GM12878 (cell line): ENCODE measurements around the gene ADGRL2. TPM values are rescaled to one million over a fixed set of nuclear protein-coding genes. Genes with fewer than 3 reads are reported as not detected.

Source experiments
- ATAC-seq: fragments of 200-7000 bp; cut with Tn5 transposase; 3 replicates; pipeline ENCODE4 v1.9.1; 2020; ENCODE audit warnings: mild to moderate bottlenecking, moderate library complexity
- BruUV-seq: library from RNA; stranded (reverse); fragments of 400-500 nt; replicated peaks from 2 replicates; lab custom pipeline; 2021; lab: Mats Ljungman, UMichigan
- CTCF ChIA-PET: fragments of 300-600 bp; sonication (Branson Sonifier 250); formaldehyde crosslinking; extraction: SDS; loops from one replicate; lab custom pipeline; 2021; ENCODE audit warnings: inconsistent platforms; lab: Yijun Ruan, JAX
- POLR2A ChIA-PET: fragments of 350-600 bp; formaldehyde crosslinking; extraction: SDS; loops from one replicate; lab custom pipeline; 2021; ENCODE audit warnings: inconsistent platforms; lab: Charles Lee
- RAD21 ChIA-PET: fragments of 300-600 bp; sonication (Branson Sonifier 250); formaldehyde crosslinking; loops from one replicate; lab custom pipeline; 2023; ENCODE audit warnings: antibody characterized with exemption; ENCODE audit not compliant: unreplicated experiment; lab: Charles Lee
- SMC1A ChIA-PET: fragments of 300-600 bp; sonication (Branson Sonifier 250); formaldehyde crosslinking; loops from one replicate; lab custom pipeline; 2023; ENCODE audit not compliant: unreplicated experiment, uncharacterized antibody; lab: Charles Lee
- DNase-seq: peaks from one replicate; pipeline ENCODE4 v3.0.0-alpha.2; 2011; ENCODE audit warnings: low read depth, low spot score
- FAIRE-seq: peaks from 3 replicates; lab custom pipeline; 2011; peaks lifted over from hg19 to GRCh38; lab: Jason Lieb, UNC
- H2AFZ ChIP-seq: 2 replicates; pipeline ENCODE4 v1.6.0; 2011; ENCODE audit warnings: low read depth, low read length, control low read depth; ENCODE audit not compliant: control insufficient read depth
- H3K27ac ChIP-seq: 2 replicates; pipeline ENCODE4 v1.5.1; 2011; ENCODE audit warnings: control low read depth; ENCODE audit not compliant: control insufficient read depth, insufficient read depth
- H3K27me3 ChIP-seq, 2 experiments: replicated peaks in 1 of 2; 2 replicates each; pipeline versions ENCODE4 v1.6.0 to v1.6.1; 2011; ENCODE audit warnings: low read length in 1 of 2; ENCODE audit not compliant: control insufficient read depth in 2 of 2, insufficient read depth in 2 of 2
- H3K36me3 ChIP-seq, 2 experiments: 2 replicates each; pipeline ENCODE4 v1.5.1; 2011; ENCODE audit warnings: low read length in 1 of 2; ENCODE audit not compliant: control insufficient read depth in 2 of 2, insufficient read depth in 2 of 2
- H3K4me1 ChIP-seq: 2 replicates; pipeline ENCODE4 v1.6.1; 2011; ENCODE audit warnings: mild to moderate bottlenecking, low read length, moderate library complexity, mixed read lengths; ENCODE audit not compliant: control insufficient read depth, insufficient read depth
- H3K4me2 ChIP-seq: 2 replicates; pipeline ENCODE4 v1.6.0; 2011; ENCODE audit warnings: control low read depth; ENCODE audit not compliant: control insufficient read depth, insufficient read depth
- H3K4me3 ChIP-seq: fragments of 200-600 bp; sonication (generic); 2 replicates; pipeline ENCODE4 v1.5.1; 2016
- H3K79me2 ChIP-seq: 2 replicates; pipeline ENCODE4 v1.6.0; 2011; ENCODE audit warnings: low read length; ENCODE audit not compliant: control insufficient read depth, insufficient read depth
- H3K9ac ChIP-seq: 2 replicates; pipeline ENCODE4 v1.8.0; 2011; ENCODE audit warnings: low read length, control low read depth, mixed read lengths; ENCODE audit not compliant: control insufficient read depth, insufficient read depth
- H3K9me3 ChIP-seq: replicated peaks from 3 replicates; pipeline ENCODE4 v1.5.1; 2011; ENCODE audit warnings: mild to moderate bottlenecking, low read length; ENCODE audit not compliant: control insufficient read depth, insufficient read depth
- H4K20me1 ChIP-seq: 2 replicates; pipeline ENCODE4 v1.6.0; 2011; ENCODE audit not compliant: control insufficient read depth, insufficient read depth
- CHD2 ChIP-seq: IDR thresholded peaks from 2 replicates; pipeline ENCODE4 v1.6.1; 2011; ENCODE audit warnings: low read depth, low read length, improper control_type of control experiment, borderline replicate concordance
- CHD4 ChIP-seq: fragments of 200-600 bp; sonication (generic); IDR thresholded peaks from 2 replicates; pipeline ENCODE4 v1.6.1; 2016; ENCODE audit warnings: mild to moderate bottlenecking
- DPF2 ChIP-seq: fragments of 450-650 bp; IDR thresholded peaks from 2 replicates; pipeline ENCODE4 v1.6.1; 2017; ENCODE audit warnings: mild to moderate bottlenecking
- MTA2 ChIP-seq: fragments of 450-650 bp; IDR thresholded peaks from 2 replicates; pipeline ENCODE4 v1.6.1; 2016; ENCODE audit warnings: low read depth, mild to moderate bottlenecking, moderate library complexity
- NR2F1 ChIP-seq: fragments of 450-650 bp; conservative IDR thresholded peaks from 2 replicates; pipeline ENCODE4 v1.6.1; 2017; ENCODE audit warnings: mild to moderate bottlenecking
- PBX3 ChIP-seq: IDR thresholded peaks from 2 replicates; pipeline ENCODE4 v1.6.1; 2011; ENCODE audit warnings: mild to moderate bottlenecking, low read depth, low read length, moderate library complexity; ENCODE audit not compliant: insufficient replicate concordance
- SKIL ChIP-seq: fragments of 450-650 bp; IDR thresholded peaks from 2 replicates; pipeline ENCODE4 v1.6.1; 2017; ENCODE audit warnings: mild to moderate bottlenecking, low read depth, inconsistent platforms; ENCODE audit not compliant: poor library complexity, severe bottlenecking
- SPI1 ChIP-seq: IDR thresholded peaks from 2 replicates; pipeline ENCODE4 v1.6.1; 2011; ENCODE audit warnings: low read depth, mild to moderate bottlenecking, low read length, moderate library complexity, borderline replicate concordance; ENCODE audit not compliant: insufficient read depth
- YY1 ChIP-seq: IDR thresholded peaks from 2 replicates; pipeline ENCODE4 v1.6.1; 2011; ENCODE audit warnings: low read depth, mild to moderate bottlenecking, low read length
- ZBTB11 ChIP-seq: fragments of 450-650 bp; formaldehyde crosslinking; IDR thresholded peaks from 2 replicates; pipeline ENCODE4 v1.5.0; 2022; ENCODE audit warnings: mild to moderate bottlenecking, missing genetic modification characterization
- WGBS: methylation state at CpG from one replicate; pipeline ENCODE4 v1.1.6; 2016; ENCODE audit warnings: low lambda C conversion rate; ENCODE audit not compliant: insufficient replicate concordance, insufficient coverage; ENCODE audit errors: missing lambda C conversion rate; 5-methylcytosine and 5-hydroxymethylcytosine counted together
- in situ Hi-C: fragments of 300-500 bp; cut with MboI; formaldehyde crosslinking; loops from 9 replicates; pipeline ENCODE4 v1.14.3; 2018; ENCODE audit warnings: mixed read lengths
- intact Hi-C: fragments of 100-400 bp; cut with micrococcal nuclease; formaldehyde crosslinking; loops from one replicate; pipeline ENCODE4 v1.14.2; 2022; ENCODE audit not compliant: unreplicated experiment
- polyA plus RNA-seq, 11 experiments: library from polyadenylated mRNA; depleted of rRNA in 4 of 11; unstranded in 6 of 11; stranded (reverse) in 5 of 11; fragments of >200 nt; fragmentation: Nextera tagmentation in 4 of 11; fragmentation: Illumina TruSeq in 1 of 11; extraction: Ambion mirVana in 4 of 11; extraction: Trizol in 1 of 11; gene quantifications; 1 replicate in 1 of 11; 2 replicates in 10 of 11; pipeline versions ENCODE4 v1.2.1 to v1.2.3, GENCODE V29; 2011 to 2016; ENCODE audit warnings: inconsistent platforms in 2 of 11, missing spikeins in 2 of 11, low read depth in 1 of 11
- total RNA-seq, 4 experiments: library from RNA; depleted of rRNA in 3 of 4; stranded (reverse); fragments of >200 nt in 3 of 4; fragmentation: Illumina TruSeq in 1 of 4; extraction: Trizol in 1 of 4; gene quantifications; 2 replicates each; pipeline versions ENCODE4 v1.2.1 to v1.2.3, GENCODE V29; 2013 to 2021

Gene ADGRL2
- total and polyA plus RNA-seq, 10 of the 15 experiments (the other 5 are each of a cell fraction or from before 2014, with no cell fraction given): 0.03 to 13.6 (median 0.21) TPM

GRCh38 chr1:81921344-81921743, 120.6 kb downstream of the ADGRL2 start:
- Histone ChIP-seq H3K79me2 (no peaks in the 10 kb centered on the region), H3K4me3 (no peak overlapping the region), H3K36me3 (no peaks in the 10 kb centered on the region), H3K4me2 (no peak overlapping the region), H3K9ac (no peak overlapping the region), H3K27me3 (no peaks in the 10 kb centered on the region; a peak in 1 of 4 replicates), H3K4me1 (no peaks in the 10 kb centered on the region), H2AFZ (no peak overlapping the region), H3K27ac (no peak overlapping the region), H3K9me3 (no peaks in the 10 kb centered on the region), H4K20me1 (no peaks in the 10 kb centered on the region)
- intact Hi-C loops (no loop called here), in situ Hi-C loops (no loop called here)
- CTCF ChIA-PET: no interaction called here
- no peak for TF ChIP-seq NR2F1
- POLR2A ChIA-PET: no interaction called here
- no peak for FAIRE-seq
- RAD21 ChIA-PET: no interaction called here
- SMC1A ChIA-PET: interaction anchor here (0.6 to 1.8 kb wide), 2 partner anchors 12 to 125 kb away, joined by 3 to 4 read pairs; no protein-coding TSS in a partner anchor
- 6% methylated on average over 4 of the region's 4 CpGs for WGBS
- no TSS peak for BruUV-seq
- ATAC-seq: no peak
- DNase-seq: no peak

GRCh38 chr1:81921851-81922462, 121.2 kb downstream of the ADGRL2 start:
- no peak overlapping the region for H3K9ac ChIP-seq
- ChIA-PET SMC1A (interaction anchor here (0.6 to 1.8 kb wide), 2 partner anchors 12 to 124 kb away, joined by 3 to 4 read pairs; no protein-coding TSS in a partner anchor), POLR2A (no interaction called here), CTCF (no interaction called here), RAD21 (no interaction called here)
- DNase-seq: no peak
- no peaks in the 10 kb centered on the region; a peak in 1 of 4 replicates for H3K27me3 ChIP-seq
- in situ Hi-C loops: no loop called here
- H4K20me1 ChIP-seq: no peaks in the 10 kb centered on the region
- no peaks in the 10 kb centered on the region for H3K4me1 ChIP-seq
- intact Hi-C loops: no loop called here
- no peaks in the 10 kb centered on the region for H3K79me2 ChIP-seq
- no peak for FAIRE-seq
- ATAC-seq: no peak
- no peaks in the 10 kb centered on the region for H3K36me3 ChIP-seq
- no peaks in the 10 kb centered on the region for H3K9me3 ChIP-seq
- WGBS: 39% methylated on average over 5 of the region's 5 CpGs
- no peak overlapping the region for H3K27ac ChIP-seq
- BruUV-seq: no TSS peak
- no peak overlapping the region for H3K4me3 ChIP-seq
- no peak overlapping the region for H2AFZ ChIP-seq
- H3K4me2 ChIP-seq: no peak overlapping the region
- TF ChIP-seq SKIL (no peak), YY1 (no peak), DPF2 (no peak), CHD2 (no peak), PBX3 (no peak), CHD4 (no peak), MTA2 (no peak), SPI1 (no peak), ZBTB11 (no peak)
